Left forelimb (tissue), 1 donor: Measurements from ENCODE around the gene HADHA.

Experiments
- DNase-seq: peaks from one replicate; pipeline ENCODE4 v3.0.0-alpha.2; 2018; ENCODE audit warnings: low spot score

Gene HADHA

DNA sequence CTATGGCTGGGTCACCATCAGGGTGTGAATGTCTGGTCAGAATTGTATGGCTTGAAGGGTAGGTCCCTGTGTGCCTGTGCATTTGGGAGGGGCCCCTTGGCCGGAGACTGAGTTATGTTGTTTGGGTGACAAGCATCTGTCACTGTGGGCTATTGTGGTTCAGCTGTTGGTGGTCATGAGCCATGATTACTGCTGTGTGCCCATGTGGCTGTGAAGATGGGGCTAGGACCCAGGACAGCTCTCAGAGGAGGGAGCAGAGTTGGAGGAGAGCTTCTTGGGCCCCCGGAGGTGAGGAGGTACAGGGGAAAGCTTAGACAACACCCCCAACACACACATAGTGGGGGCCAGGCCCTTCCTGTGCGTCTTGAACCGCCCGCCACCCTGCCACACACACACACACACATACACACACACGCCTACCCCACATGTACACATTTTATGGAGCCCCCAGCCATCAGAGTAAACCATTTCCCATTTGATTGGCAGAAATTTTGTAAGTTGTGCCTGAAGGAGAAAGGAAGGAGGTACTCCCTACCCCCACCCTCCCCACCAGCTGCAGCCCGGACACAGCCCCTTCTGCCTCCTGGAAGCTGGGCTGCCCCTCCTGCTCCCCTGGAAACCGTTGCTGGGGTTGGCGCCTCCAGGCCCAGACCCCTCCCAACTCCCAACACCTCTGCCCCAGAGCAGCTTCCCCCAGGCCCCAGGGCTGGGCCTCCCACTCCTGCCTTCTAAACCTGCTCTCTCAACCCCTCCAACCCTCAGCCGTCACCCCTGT is 69.6 kb downstream of the HADHA start:
- no peak for DNase-seq

DNA sequence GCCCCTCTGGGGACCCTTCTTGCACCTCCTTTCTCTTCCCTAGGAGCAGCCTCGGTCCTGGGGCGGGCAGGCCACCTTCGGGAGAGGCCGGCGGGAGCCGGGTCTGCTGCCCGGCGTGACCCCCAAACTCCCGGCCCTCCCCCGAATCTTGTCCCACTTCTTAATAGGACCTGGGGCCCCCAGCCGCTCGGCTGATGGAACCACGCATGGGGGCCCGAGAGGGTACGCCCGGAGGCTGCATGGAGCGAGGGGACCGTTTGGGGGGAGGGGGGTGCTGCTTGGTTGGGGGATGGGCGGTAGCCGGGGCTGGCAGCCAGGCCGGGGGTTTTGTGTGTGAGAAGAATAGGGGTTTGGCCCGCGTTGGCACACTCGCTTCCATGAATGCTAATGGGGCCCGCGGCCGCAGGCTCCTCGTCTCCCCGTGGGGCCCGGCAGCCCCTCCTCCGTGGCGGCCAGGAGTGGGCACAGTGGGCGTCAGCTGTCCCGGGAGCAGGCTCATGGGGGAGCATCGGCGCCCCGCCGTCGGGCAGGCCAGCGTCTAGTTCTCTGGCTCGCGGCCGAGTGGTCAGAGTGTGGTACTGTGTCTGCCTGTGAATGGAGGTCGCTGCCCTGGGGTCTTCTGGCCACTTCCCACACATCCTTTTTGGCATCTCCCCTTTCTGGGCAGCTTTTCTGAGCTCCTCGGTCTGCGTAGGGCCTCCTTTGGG is 70.5 kb downstream of the HADHA start:
- DNase-seq, result peak; percentile 59

DNA sequence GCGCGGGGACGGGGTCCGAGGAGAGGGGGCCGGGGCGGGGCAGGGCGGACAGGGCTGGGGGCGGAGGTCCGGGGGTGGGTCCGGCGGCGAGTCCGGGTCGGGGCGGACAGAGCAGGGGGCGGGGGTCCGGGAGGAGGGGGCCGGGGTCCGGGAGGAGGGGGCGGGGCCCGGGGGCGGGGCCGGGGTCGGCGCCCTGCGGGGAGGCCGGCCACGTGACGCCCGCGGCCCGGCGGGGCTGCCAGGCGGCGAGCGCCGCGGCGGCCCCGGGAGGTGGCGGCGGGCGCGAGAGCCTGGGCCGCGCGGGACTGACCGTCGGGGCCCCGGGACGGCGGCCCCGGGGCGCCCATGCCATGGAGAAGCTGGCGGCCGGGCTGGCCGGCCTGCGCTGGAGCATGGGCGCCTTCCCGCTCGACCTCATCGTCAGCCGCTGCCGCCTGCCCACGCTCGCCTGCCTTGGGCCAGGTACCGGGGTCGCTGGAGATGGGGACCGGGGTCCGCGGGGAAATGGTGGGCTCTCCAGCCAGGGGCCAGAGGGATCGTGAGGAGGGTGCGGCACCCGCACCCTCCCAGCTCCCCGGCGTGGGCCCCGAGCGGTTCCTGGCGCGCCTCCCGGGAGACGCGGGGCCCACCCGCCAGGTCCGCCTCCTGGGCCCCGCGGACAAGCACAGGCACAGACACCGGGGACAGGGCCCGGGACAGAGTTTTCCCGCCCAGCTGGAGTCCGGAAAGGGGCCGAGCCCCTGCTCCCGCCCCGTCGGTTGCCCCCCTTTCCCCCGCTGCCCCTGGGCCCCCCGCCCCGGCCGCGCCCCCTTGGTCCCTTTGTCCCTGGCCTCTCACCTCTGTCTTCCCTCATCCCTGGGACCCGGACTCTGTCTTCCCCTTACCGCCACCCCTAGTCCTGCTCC is 71.3 kb downstream of the HADHA start, which contains the start of gene GAREM2:
TSS of gene GAREM2 (plus strand) at position 218 of the 905 bp plus-strand sequence. CDS start at position 351, 133 bp downstream.
- DNase-seq, result peak; percentile 63

DNA sequence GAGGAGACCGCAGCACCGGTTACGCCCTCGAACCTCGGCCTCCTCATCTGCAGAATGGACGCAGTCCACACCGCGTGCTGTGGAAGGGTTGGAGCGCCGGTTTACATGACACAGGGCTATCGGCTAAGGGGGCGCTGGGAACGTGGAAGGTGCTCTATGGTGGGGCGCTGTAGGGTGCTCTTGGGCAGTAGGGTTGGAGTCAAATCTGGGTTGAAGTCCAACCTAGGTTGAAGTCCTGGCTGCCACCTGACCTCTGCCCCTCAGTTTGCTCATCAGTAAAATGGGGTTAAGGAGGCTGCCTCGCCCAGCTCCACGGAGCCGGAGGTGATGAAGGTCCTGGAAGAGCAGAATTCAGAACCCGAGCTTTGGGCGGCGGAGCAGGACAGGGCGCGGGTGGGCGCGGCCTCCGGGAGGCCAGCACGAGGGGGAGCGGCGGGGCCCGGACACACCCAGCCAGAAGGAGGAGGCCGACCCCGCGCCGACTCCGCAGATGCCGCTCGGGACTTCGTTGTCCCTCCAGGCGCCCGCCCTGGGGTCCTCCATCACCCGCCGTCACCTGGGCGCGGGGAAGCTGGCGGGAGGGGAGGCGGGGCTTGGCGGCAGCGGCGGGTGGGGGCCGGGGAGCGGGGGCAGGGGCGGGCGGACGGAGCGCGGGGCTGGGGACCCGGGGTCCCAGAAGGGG is 72.1 kb downstream of the HADHA start:
- peak; percentile 64 for DNase-seq

DNA sequence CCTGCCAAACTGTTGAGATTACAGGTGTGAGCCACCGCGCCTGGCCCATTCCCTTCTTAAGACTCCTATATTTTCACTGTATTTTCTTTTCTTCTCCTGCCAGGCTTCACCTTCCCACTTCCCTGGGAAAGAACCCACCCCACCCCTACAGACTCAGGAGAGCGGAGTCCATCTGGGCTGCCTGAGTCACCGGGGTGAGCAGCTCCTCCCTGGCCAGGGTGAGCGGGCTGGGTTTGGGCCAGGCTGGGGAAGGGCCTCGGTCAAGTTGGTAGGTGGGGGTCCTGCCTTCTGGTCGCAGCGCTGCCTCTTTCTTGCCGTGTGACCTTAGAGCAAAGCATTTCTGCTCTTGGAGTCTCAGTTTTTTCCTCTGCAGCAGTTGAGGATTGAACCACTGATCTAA is 73.6 kb downstream of the HADHA start:
- DNase-seq, result peak; percentile 41

DNA sequence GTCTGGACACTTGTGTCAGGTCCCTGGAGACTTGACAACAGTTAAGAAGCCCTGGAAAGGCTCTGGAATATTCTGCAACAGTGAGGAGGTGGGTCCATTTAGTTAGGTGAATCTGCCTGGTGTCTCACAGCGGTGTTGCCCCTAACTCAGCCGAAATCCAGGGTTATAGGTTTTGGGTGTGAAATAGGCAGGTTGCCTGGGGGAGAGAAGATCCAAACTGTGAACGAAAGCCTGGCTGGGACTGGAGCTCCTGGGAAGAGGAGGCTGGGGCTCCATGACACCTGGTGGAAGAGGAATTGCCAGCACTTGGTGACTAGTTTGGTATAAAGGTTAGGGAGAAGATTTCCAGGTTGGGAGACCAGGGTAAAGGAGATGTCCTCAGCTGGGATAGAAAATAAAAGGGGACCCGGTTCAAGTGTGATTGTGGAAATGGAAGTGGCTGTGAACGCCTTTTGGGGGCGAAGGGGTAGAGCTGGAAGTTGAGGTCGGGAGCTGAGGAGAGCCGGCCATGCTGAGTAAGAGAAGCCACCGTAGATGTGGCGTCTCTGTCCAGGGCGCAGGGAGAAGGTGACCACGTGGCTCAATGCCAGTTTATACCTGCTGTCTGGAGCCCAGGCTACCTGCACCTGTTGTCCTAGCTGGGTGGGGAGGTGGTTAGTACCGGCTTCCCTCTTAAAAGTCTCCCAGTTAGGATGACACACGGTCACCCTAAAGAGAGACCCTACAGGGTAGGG is 74.6 kb downstream of the HADHA start:
- peak; percentile 61 for DNase-seq

DNA sequence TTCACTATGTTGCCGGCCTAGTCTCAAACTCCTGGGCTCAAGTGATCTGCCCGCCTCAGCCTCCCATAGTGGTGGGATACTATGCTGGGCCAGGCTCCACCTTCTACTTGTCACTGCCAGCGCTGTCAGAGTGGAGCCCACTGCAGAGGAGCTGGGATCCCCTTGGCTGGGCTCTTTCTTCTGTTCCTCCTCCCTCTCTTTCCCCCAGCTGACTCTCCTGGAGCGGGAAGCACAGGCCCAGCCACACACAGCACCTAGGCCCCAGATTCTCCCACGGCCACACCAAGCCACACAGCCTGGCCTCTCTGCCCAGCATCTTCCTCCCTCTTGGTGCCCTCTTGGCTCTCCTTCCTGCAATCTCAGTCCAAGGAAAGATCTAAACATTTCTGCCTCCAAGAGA is 75.2 kb downstream of the HADHA start:
- peak; percentile 31 for DNase-seq

DNA sequence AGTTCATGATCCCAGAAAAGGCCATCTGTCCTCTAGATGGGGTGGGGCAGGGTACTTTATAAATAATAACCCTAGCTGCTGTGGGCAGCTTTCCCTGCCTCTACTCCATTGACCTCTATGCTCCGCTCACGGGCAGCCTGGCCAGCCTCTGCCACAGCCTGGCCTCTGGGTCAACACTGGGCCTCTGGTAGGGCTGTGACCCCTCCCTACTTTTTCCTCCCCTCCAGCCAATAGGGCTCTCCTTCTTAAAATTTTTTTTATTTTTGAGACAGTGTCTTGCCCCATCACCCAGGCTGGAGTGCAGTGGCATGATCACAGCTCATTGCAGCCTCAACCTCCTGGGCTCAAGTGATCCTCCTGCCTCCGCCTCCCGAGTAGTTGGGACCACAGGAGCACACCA is 75.6 kb downstream of the HADHA start:
- peak; percentile 6 for DNase-seq

DNA sequence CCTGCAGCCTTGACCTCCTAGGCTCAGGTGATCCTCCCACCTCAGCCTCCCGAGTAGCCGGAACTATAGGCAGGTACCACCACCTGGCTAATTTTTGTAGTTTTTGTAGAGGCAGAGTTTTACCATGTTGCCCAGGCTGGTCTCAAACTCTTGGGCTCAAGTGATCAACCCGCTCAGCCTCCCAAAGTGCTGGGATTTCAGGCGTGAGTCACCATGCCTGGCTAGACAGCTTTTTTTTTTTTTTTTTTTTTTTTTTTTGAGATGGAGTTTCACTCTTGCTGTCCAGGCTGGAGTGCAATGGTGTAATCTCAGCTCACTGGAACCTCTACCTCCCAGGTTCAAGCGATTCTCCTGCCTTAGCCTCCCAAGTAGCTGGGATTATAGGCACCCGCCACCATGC is 77.9 kb downstream of the HADHA start:
- DNase-seq, result peak; percentile 26

DNA sequence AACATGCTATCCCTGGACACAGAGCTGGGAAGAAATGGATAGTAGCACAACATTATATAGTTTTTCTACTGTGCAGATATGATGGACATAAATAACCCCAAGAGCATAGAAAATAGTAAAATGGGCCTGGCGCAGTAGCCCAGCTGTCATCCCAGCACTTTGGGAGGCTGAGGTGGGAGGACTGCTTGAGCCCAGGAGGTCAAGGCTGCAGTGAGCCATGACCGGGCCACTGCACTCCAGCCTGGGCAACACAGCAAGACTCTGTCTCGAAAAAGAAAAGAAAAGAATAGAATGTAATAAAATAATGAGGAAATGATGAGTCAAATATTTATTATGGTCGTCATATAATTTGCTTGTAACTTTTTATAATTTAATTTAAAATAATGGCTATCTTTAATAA is 79.0 kb downstream of the HADHA start:
- no peak for DNase-seq

DNA sequence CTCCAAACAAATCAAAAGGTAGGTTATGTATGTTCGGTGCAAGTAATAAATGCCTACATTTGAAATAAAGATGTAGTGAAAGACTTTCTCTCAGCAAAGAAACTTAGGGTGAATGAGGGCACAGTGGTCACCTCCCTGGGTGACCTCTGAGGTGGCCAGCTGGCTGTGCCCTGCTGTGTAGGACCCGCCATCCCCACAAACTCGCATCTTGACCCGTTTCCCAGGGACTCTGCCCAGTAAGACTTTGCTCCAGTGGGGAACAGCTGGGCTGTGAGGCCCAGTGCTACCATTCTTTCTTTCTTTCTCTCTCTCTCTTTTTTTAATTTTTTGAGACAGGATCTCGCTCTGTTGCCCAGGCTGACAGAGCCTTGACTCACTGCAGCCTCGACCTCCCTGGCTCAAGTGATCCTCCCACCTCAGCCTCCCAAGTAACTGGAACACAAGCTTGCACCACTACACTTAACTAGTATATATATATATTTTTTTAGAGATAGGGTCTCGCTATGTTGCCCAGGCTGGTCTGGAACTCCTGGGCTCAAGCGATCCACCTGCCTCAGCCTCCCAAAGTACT is 79.7 kb downstream of the HADHA start:
- no peak for DNase-seq

DNA sequence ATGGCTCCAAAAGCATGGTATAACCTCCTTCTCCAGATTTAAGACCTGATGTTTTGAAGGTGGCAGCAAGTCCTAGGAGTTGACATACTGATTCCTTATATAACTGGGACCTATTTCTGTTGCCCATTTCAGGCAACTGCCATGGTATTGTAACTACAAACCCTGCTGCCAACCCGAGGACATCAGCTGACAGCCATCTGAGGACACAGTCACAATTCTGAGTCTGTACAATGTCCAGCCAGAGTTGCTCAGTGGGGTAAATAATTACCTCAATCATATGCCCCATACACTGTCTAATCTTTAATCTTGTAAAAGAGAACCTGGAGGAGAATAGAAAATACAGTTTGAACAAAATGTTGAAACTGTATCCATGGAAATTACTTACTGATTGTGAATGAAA is 80.2 kb downstream of the HADHA start:
- DNase-seq, result no peak

DNA sequence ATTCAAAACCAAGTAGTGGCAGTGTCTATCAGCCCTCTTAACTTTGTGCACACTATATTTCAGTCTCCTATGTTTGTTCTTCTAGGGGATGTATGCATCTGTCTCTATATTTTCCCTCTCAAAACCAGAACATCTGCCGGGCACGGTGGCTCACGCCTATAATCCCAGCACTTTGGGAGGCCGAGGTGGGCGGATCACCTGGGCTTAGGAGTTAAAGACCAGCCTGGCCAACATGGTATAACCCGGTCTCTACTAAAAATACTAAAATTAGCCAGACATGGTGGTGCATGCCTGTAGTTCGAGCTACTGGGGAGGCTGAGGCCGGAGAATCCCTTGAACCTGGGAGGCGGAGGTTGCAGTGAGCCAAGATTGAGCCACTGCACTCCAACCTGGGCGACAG is 81.5 kb downstream of the HADHA start:
- DNase-seq, result no peak

DNA sequence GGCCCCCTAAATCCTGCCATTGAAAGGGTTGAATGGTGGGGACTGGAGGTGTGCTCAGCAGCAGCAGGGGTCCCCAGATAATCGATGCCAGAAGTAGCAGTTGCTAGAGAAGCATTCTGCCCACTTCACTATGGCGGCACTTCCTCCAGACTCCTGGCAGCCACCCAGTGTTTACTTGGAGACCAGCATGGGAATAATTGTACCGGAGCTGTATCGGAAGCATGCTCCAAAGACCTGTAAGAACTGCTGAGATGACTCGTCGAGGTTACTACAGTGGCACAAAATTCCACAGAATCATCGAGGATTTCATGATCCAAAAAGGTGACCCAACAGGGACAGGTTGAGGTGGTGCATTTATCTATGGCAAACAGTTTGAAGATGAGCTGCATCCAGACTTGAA is 82.5 kb downstream of the HADHA start:
- DNase-seq, result no peak

DNA sequence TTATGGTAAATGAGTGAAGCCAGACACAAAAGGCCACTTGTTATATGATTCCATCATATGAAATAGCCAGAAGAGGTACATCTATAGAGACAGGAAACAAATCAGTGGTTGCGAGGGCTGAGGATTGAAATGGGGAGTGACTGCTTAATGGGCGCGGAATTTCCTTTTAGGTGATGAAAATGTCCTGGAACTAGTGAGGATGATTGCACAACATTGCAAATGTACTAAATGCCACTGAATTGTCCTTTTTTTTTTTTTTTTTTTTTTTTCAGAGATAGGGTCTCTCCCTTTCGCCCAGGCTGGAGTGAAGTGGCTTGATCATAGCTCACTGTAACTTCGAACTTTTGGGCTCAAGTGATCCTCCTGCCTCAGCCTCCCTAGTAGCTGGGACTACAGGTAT is 86.9 kb downstream of the HADHA start:
- no peak for DNase-seq

DNA sequence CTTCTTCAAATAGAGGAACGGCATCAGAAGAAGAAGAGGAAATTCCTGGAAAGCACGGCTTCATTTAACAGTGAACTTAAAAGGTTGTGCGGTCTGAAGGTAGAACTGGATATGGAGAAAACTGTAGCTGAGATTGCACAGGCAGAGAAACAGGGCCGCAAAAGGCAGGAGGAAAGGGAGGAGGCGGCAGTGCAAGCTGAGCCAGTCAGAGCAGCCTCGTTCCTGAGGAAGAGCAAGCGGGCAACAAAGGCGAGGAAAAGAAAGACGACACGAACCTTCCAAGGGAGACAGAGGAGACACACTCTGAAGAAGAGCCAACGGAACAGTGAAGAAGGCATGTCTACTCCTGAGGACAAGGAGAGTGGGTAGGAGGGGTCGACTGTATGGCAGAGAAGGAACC is 94.2 kb downstream of the HADHA start:
- no peak for DNase-seq

DNA sequence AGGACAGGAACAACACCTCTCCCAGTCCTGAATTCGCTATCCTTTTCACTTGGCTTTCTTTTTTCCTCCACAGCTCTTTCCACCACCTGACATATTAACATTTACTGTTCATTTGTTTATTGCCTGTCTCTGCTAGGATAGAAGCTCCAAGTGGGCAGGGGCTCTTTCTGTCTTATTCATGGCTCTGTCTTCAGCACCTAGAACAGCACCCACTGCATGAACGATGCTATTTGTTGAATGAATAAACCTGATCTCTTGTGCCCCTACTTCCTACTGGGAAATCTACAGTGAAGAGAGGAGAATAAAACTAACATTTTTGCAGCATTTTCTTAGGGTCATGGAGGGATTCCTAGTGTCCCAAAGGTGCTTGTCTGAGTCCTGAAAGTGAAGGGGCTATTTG is 95.9 kb downstream of the HADHA start:
- no peak for DNase-seq

DNA sequence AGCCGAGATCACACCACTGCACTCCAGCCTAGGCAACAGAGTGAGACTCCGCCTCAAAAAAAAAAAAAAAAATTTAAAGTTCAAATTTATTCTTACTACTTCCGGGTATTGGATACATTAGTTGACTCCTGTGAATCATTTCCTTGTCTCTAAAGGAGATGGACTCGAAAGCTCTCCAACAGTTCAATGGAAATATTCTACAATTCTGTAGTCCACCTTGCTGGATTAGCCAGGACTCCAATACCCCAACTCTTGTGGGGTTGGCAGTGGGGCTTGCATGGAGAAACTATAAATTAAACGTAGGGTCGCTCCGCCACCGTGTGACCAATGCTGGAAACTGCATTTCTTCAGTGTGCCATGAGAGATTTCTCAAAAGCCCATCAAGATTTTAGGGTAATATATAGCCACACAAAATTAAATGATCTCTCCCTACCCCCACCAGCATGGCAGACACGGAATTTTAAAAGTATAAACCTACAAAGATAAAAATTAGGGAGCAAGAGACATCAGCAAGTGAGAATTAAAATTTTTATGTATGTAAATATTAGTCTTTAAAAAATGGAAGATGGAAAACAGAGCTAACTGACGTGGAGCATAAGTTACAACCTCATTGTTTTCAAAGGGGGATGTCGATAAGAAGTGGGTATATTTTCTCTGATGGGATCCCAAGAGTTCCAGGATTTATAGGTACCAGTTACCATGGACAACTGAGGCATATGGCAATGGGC is 99.3 kb downstream of the HADHA start:
- no peak for DNase-seq

DNA sequence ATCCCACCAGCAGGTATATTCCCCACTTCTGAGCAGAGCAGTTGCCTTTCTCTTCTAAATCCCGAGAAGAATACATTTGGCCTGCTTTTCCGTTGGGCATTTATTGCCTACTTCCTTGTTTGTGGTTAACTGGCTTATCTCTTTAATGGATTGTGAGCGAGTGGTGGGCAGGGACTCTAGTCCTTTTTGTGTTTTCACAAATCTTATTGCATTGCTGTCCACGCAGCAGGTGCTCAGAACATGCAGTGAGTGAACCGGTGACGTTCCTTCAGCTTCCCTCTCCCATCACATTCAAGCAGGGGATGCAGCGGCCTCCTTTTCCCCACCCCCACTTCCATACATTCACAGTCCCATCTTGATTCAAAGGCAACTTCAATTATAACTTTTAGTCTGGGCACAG is 100.4 kb downstream of the HADHA start:
- DNase-seq, result no peak

DNA sequence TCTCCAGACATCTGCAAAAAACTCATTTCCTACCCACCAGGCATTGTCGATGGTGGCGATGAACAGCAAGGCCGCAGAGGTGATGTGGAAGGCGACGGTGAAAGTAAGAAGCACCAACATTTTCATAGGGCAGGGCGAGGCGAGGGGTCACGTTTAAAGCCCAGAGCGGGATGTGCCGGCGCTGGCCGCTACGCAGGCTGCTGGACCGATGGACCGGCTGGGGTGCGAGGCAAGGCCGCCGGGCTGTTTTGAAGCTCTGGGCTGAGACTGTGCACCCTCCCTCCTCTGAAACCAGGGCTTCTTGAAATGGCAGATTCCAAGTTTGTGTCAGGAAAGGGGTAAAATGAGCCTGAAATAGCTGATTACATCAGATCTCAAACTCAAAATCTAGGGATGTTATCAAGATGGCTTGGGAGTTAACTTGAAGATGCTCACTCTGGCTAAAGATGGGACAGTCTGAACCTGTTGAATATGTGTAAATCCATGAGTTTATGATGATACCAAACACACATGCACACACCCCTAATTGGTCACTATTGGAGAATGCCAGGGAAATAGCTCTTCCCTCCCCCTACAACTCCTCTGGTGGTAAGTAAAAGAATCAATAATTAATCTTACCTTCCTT is 103.2 kb downstream of the HADHA start:
- no peak for DNase-seq
